CD4-positive, alpha-beta T cell treated with Interleukin-15 for 4 hours (primary cell): ENCODE results near the gene NAGK.

Source experiments
- DNase-seq: peaks from one replicate; pipeline ENCODE4 v3.0.0-alpha.2; 2020; ENCODE audit warnings: low spot score

Gene NAGK

DNA sequence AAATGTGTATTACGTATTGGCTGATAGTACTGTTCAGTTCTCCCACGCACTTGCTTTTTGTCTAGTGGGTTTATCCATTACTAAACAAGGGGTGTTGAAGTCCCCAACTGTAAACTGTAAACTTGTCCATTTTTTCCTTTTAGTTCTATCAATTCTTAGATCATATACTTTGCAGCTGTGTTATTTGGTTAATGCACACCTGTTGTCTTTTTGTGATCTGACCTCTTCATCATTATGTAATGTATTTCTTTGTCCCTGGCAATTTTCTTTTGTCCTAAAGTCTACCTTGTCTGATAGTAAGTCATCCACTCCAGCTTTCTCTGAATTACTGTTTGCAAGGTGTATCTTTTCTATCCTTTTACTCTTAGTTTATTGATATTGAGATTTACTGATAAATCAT, 39.6 kb downstream of the NAGK start:
- no peak for DNase-seq

GRCh38 chr2:71113843-71114242, 45.4 kb downstream of the NAGK start:
- DNase-seq = no peak

DNA sequence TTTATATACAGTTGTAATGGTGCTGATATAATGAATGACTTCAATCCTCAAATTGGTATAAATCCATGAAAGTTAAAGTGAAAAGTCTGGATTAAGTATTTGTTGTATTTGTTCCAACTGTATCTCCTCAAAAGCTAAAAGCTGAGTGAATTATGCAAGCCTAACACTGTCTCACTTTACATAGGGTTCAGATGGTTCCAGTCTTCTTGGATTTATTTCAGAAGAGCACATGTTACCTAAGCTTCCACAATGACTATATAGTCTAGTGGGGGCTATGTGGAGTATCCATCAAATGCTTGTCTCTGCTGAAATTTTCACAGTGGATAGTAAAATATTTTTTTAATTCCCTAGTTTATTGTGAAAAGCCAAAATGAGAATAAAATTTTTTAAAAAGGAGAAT, 48.6 kb downstream of the NAGK start:
- no peak for DNase-seq

DNA sequence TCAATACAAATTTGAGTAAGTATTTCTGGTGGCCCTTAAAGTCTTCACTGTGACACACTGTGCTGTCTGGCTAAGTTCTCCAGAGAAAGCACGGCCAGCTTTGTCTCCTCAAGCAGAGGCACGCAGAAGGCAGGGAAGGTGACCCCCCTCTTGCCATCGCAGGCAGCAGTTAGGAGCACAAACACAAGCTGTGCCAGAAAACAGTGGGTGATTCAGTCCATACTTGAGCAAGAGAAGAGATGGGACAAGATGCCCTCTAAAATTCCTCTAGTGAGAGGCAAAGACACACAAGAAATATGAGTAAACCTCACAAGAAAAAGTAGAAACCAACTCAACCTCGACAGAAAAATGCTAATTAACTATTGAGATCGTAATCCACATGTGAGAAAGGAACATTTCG, 51.7 kb downstream of the NAGK start:
- no peak for DNase-seq

DNA sequence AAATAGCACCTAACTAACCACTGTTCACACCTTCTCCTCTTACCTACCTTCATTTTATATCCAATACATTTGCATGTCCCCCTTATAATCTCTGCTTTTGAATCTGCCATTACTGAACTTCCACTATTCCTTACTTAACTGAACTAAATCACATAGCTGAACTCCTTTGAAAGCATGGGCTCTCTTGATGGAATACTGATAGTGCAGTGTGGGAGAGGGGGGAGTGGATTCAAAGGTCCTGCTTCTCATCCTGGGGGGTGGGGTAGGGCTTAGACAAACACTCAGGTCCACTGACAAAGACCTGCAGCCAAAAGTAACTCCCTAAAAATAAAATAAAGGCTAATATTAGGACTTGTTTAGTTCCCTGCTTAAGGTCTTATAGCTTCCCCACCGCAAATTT, 53.0 kb downstream of the NAGK start:
- DNase-seq = no peak

- no peak for DNase-seq
Measured at GRCh38 chr2:71122387-71123298, 54.2 kb downstream of the NAGK start.

DNA sequence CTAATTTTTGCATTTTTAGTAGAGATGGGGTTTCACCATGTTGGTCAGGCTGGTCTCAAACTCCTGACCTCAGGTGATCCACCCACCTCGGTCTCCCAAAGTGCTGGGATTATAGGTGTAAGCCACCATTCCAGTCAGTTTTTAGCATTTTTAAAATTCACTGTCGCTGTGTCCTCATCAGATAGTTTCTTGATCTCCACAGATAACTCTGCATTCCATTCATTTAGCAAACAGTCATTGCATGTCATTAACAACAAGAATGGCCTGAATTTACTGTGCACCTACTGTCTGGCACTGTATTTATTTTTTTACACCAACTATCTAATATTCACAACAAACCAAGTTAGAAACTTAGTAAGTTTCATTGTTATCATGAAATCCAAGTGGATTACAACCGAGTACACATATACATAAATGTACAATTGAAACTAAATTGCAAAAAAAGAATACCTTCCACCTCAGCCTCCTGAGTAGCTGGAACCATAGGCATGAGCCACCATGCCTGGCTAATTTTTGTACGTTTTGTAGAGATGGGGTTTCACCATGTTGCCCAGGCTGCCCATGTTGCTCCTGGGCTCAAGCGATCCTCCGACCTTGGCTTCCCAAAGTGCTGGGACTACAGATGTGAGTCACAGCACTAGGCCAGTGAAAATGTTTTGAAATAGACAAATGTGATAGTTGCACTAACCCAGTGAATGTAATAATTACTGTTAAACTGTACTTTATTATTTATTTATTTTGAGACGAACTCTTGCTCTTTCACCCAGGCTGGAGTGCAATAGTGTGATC, 57.3 kb downstream of the NAGK start:
- no peak for DNase-seq

- DNase-seq = no peak
Measured at GRCh38 chr2:71126957-71127356, 58.5 kb downstream of the NAGK start.
